Vagina (tissue), 2 donors: ENCODE data around the gene STEAP3. TPM values are rescaled to one million over a fixed set of nuclear protein-coding genes. Genes with fewer than 3 reads are reported as not detected.

ENCODE experiments used
- DNase-seq, 2 donors: peaks; one replicate each; pipeline ENCODE4 v3.0.0-alpha.2; 2017; ENCODE audit errors: extremely low spot score in 2 of 2
- H3K27ac ChIP-seq: fragments of 200-600 bp; sonication (generic); one replicate; pipeline ENCODE4 v1.5.1; 2019
- H3K27me3 ChIP-seq: fragments of 200-600 bp; sonication (generic); one replicate; pipeline ENCODE4 v1.5.1; 2019
- H3K36me3 ChIP-seq, 2 donors: fragments of 200-600 bp; sonication (generic); one replicate each; pipeline ENCODE4 v1.5.1; 2017 to 2019
- H3K4me1 ChIP-seq: fragments of 200-600 bp; sonication (generic); one replicate; pipeline ENCODE4 v1.5.1; 2019
- H3K4me3 ChIP-seq, 2 donors: fragments of 200-600 bp; sonication (generic); 1 replicate in 1 of 2; 2 replicates in 1 of 2; pipeline ENCODE4 v1.5.1; 2016 to 2019
- H3K9me3 ChIP-seq: fragments of 200-600 bp; sonication (generic); one replicate; pipeline ENCODE4 v1.5.1; 2019
- POLR2A ChIP-seq, 2 donors: fragments of 450-650 bp; IDR thresholded peaks; one replicate each; pipeline ENCODE4 v1.6.1; 2017; ENCODE audit warnings: antibody characterized with exemption in 2 of 2, mild to moderate bottlenecking in 2 of 2, moderate library complexity in 2 of 2
- POLR2AphosphoS5 ChIP-seq, 2 donors: sonication (generic); formaldehyde crosslinking; IDR thresholded peaks; one replicate each; pipeline ENCODE4 v1.9.0; 2017; ENCODE audit warnings: antibody characterized with exemption in 2 of 2, mild to moderate bottlenecking in 2 of 2, low read depth in 1 of 2; ENCODE audit not compliant: insufficient read depth in 1 of 2
- intact Hi-C: fragments of 100-400 bp; cut with DNase I; formaldehyde crosslinking; loops from one replicate; pipeline ENCODE4 v1.15.1; 2023
- total RNA-seq: library from RNA; depleted of rRNA; stranded (reverse); fragments of >200 nt; gene quantifications from one replicate; pipeline ENCODE4 v1.2.3, GENCODE V29; 2016
- TF ChIP-seq, protein P1 (sequence below), 3 experiments: fragments of 450-650 bp in 2 of 3; fragments of 200-600 bp in 1 of 3; sonication (generic) in 1 of 3; IDR thresholded peaks; one replicate each; pipeline ENCODE4 v1.5.1; 2017 to 2019; ENCODE audit warnings: antibody characterized with exemption in 3 of 3, mild to moderate bottlenecking in 2 of 3, moderate library complexity in 2 of 3

Gene STEAP3
- total RNA-seq, 1 donor from 2014 or later: 22.1 TPM

- Histone ChIP-seq H3K27ac (no peak overlapping the region), H3K27me3 (no peaks in the 10 kb centered on the region), H3K36me3 (no peaks in the 10 kb centered on the region), H3K9me3 (no peaks in the 10 kb centered on the region), H3K4me1 (peaks cover 19% of the 10 kb centered on the region), H3K4me3 (no peak overlapping the region)
- intact Hi-C loops: no loop called here
- DNase-seq: peak in 1 of 2 donors; percentile 25
- TF ChIP-seq POLR2AphosphoS5 (IDR thresholded peaks at IDR 0.05; ENCODE audit: insufficient read depth in 1 of 2, low read depth in 1 of 2): no peak
Observed at GRCh38 chr2:119257198-119257597, 33.6 kb downstream of the STEAP3 start.

- no peaks in the 10 kb centered on the region for H3K9me3 ChIP-seq
- H3K4me1 ChIP-seq: peaks cover 6% of the 10 kb centered on the region
- H3K36me3 ChIP-seq: no peaks in the 10 kb centered on the region
- H3K27ac ChIP-seq: no peak overlapping the region
- no peak for TF ChIP-seq POLR2AphosphoS5 (IDR thresholded peaks at IDR 0.05; ENCODE audit: insufficient read depth in 1 of 2, low read depth in 1 of 2)
- no peak for TF ChIP-seq POLR2A (IDR thresholded peaks at IDR 0.05)
- TF ChIP-seq, protein P1, sequence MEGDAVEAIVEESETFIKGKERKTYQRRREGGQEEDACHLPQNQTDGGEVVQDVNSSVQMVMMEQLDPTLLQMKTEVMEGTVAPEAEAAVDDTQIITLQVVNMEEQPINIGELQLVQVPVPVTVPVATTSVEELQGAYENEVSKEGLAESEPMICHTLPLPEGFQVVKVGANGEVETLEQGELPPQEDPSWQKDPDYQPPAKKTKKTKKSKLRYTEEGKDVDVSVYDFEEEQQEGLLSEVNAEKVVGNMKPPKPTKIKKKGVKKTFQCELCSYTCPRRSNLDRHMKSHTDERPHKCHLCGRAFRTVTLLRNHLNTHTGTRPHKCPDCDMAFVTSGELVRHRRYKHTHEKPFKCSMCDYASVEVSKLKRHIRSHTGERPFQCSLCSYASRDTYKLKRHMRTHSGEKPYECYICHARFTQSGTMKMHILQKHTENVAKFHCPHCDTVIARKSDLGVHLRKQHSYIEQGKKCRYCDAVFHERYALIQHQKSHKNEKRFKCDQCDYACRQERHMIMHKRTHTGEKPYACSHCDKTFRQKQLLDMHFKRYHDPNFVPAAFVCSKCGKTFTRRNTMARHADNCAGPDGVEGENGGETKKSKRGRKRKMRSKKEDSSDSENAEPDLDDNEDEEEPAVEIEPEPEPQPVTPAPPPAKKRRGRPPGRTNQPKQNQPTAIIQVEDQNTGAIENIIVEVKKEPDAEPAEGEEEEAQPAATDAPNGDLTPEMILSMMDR (IDR thresholded peaks at IDR 0.05): no peak
- H3K4me3 ChIP-seq: no peak overlapping the region
- H3K27me3 ChIP-seq: no peaks in the 10 kb centered on the region
- intact Hi-C loops: no loop called here
- peak in 1 of 2 donors; percentile 91 for DNase-seq
Observed at GRCh38 chr2:119259296-119259860, 35.7 kb downstream of the STEAP3 start.

DNA sequence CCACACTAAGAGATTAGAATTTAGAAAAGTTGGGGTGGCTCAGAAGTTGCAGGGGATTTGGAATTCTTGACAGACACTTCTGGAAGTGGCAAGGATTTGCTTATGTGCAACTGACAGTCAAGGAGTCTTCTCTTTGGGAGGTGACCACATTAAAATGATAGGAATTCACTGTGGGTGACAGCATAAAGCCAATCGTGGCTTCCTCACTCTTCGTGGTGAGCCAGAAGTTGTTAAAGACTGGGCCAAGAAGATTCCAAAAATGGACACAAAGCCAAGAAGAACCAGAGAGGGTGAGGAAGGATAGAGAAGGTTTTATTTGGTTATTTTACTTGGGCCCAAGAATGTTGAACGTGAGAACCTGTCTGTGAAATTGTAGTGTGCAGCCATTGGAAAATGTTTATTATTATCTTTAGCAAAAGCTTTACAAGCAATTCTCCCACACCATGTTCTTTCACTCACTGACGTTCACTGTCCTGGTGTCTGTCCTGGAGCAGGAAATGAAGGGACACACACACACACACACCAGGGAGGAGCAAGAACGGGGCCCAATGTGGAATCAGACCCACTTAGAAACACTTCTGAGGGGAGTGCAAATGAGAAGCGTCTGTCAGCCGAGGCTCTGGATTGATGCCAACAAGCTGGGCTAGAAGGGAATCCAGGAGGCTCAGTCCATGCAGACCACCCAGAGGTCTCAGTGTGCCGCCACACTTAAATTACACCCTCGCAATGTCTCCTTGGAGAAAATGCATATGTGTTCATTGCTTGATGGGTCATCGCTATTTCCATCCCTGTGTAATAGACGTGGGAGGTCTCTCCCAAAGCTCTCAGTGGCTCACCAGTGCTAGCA, 37.2 kb downstream of the STEAP3 start:
- H3K27ac ChIP-seq: no peak overlapping the region
- H3K27me3 ChIP-seq: no peaks in the 10 kb centered on the region
- no peak for TF ChIP-seq POLR2A (IDR thresholded peaks at IDR 0.05)
- TF ChIP-seq, protein P1 (IDR thresholded peaks at IDR 0.05): no peak
- TF ChIP-seq POLR2AphosphoS5 (IDR thresholded peaks at IDR 0.05; ENCODE audit: insufficient read depth in 1 of 2, low read depth in 1 of 2): no peak
- intact Hi-C loops: loop anchor here (10.0 kb wide), 1 partner anchor 146 kb away; no protein-coding TSS in a partner anchor
- H3K36me3 ChIP-seq: no peaks in the 10 kb centered on the region
- H3K4me3 ChIP-seq: no peak overlapping the region
- no peaks in the 10 kb centered on the region for H3K9me3 ChIP-seq
- DNase-seq: peak in 1 of 2 donors; percentile 20
- peaks cover 3% of the 10 kb centered on the region for H3K4me1 ChIP-seq

DNA sequence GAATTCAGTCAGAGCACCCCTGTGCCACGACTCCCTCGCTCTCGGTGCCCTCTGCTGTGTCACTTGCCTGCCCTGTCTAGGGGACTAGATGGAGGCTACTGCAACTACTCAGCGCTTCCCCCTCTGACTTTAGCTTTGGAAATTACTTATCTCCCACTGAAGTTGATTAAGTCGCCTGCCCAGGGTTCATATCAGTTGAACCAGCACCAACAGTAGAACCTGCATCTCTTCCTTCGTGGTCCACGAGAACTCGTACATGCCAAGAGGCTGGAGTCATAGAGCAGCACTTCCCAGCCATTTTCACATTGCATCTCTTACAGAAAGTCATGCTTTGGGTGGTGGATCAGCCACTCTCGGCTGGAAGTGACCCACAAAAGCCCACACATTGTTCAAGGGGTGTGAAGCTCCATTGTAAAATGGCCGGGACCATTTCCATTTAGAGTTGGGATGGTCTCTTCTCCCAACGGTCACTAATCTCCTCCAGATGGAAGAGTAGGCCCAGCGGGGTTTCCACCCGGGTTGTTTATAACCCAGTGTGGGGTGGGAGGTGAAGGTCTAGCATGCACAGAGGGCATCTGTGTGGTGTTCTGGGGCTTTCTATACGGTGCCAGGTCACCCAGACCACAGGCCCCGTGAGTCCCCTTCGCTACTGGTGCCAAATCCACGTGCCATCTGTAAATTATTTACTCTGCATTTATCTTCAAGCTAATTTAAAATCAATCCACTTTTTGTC, 38.0 kb downstream of the STEAP3 start:
- H3K4me1 ChIP-seq: no peaks in the 10 kb centered on the region
- no peaks in the 10 kb centered on the region for H3K36me3 ChIP-seq
- intact Hi-C loops: loop anchor here (10.0 kb wide), 1 partner anchor 147 kb away; no protein-coding TSS in a partner anchor
- DNase-seq: peak; percentile 67 to 82
- H3K4me3 ChIP-seq: no peak overlapping the region
- no peaks in the 10 kb centered on the region for H3K9me3 ChIP-seq
- no peak for TF ChIP-seq POLR2AphosphoS5 (IDR thresholded peaks at IDR 0.05; ENCODE audit: insufficient read depth in 1 of 2, low read depth in 1 of 2)
- TF ChIP-seq, protein P1 (IDR thresholded peaks at IDR 0.05): no peak
- TF ChIP-seq POLR2A (IDR thresholded peaks at IDR 0.05): no peak
- H3K27ac ChIP-seq: no peak overlapping the region
- no peaks in the 10 kb centered on the region for H3K27me3 ChIP-seq

DNA sequence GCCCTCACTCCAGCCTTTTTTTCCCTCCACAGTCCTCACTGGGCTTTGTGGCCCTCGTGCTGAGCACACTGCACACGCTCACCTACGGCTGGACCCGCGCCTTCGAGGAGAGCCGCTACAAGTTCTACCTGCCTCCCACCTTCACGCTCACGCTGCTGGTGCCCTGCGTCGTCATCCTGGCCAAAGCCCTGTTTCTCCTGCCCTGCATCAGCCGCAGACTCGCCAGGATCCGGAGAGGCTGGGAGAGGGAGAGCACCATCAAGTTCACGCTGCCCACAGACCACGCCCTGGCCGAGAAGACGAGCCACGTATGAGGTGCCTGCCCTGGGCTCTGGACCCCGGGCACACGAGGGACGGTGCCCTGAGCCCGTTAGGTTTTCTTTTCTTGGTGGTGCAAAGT, 39.4 kb downstream of the STEAP3 start:
- H3K4me1 ChIP-seq: no peaks in the 10 kb centered on the region
- H3K9me3 ChIP-seq: no peaks in the 10 kb centered on the region
- H3K27me3 ChIP-seq: no peaks in the 10 kb centered on the region
- no peak overlapping the region for H3K4me3 ChIP-seq
- peak; percentile 64 to 65 for DNase-seq
- intact Hi-C loops: loop anchor here (10.0 kb wide), 1 partner anchor 148 kb away; no protein-coding TSS in a partner anchor
- no peak overlapping the region for H3K27ac ChIP-seq
- TF ChIP-seq POLR2AphosphoS5 (IDR thresholded peaks at IDR 0.05; ENCODE audit: insufficient read depth in 1 of 2, low read depth in 1 of 2) (no peak), POLR2A (IDR thresholded peaks at IDR 0.05) (no peak)
- TF ChIP-seq, protein P1 (IDR thresholded peaks at IDR 0.05): no peak
- H3K36me3 ChIP-seq: no peaks in the 10 kb centered on the region
